Measurements from ENCODE around the gene MZT2B. TPM values are rescaled to one million over a fixed set of nuclear protein-coding genes. Genes with fewer than 3 reads are reported as not detected.
"Not testable (repeated sequence)": the region's sequence is repeated elsewhere in the genome, so short reads cannot be mapped to it uniquely, and the experiment has no call there.

Gene MZT2B
- total and polyA plus RNA-seq, 2 of the 8 experiments (the other 6 are each of a cell fraction or from before 2014, with no cell fraction given): 90.3 to 151 TPM

GRCh38 chr2:130220505-130220904 is 38.4 kb downstream of the MZT2B start:
- H4K5ac ChIP-seq (ENCODE audit: insufficient read length, low read depth, low read length); H2BK15ac ChIP-seq (ENCODE audit: low read length); H3K9me3 ChIP-seq (ENCODE audit: insufficient read depth in 2 of 2, low read depth in 1 of 2, low read length in 1 of 2); H3K56ac ChIP-seq (replicated peaks; ENCODE audit: insufficient read length, low read depth, low read length); H3K27ac ChIP-seq (ENCODE audit: low read depth, low read length); H3K9ac ChIP-seq (replicated peaks in 1 of 4; ENCODE audit: extremely low read depth in 1 of 4, low read depth in 3 of 4, low read length in 3 of 4); CTCF ChIA-PET (ENCODE audit: partially characterized antibody); H3K36me3 ChIP-seq (ENCODE audit: control insufficient read depth in 2 of 4, insufficient read depth in 4 of 4, low read length in 3 of 4); H3K27me3 ChIP-seq (replicated peaks in 1 of 4; ENCODE audit: control insufficient read depth in 3 of 4, extremely low read depth in 1 of 4, insufficient read depth in 3 of 4, low read length in 3 of 4); H3K4me3 ChIP-seq (ENCODE audit: extremely low read depth in 1 of 4, insufficient read depth in 2 of 4, low read depth in 3 of 4, low read length in 4 of 4); H3K4me2 ChIP-seq (ENCODE audit: insufficient read depth in 1 of 2, low read depth in 2 of 2, low read length in 2 of 2); DNase-seq (ENCODE audit: low read depth in 1 of 2, low spot score in 2 of 2); H3K79me1 ChIP-seq (ENCODE audit: low read depth, low read length); H3K79me2 ChIP-seq (ENCODE audit: control insufficient read depth in 1 of 2, insufficient read depth in 2 of 2, low read length in 2 of 2); FAIRE-seq; H4K8ac ChIP-seq (ENCODE audit: extremely low read depth, insufficient read depth, low read length); H2BK20ac ChIP-seq (ENCODE audit: low read length); H2AK5ac ChIP-seq (ENCODE audit: low read depth, low read length); H3K23me2 ChIP-seq (ENCODE audit: low read depth, low read length); H3K14ac ChIP-seq (ENCODE audit: insufficient read length); H2BK12ac ChIP-seq (ENCODE audit: low read depth, low read length); H2BK120ac ChIP-seq (replicated peaks; ENCODE audit: low read depth, low read length); H4K91ac ChIP-seq (replicated peaks; ENCODE audit: insufficient read length, low read length); H2BK5ac ChIP-seq (ENCODE audit: low read depth, low read length); H3K4ac ChIP-seq (replicated peaks; ENCODE audit: insufficient read length, low read depth, low read length); POLR2A ChIA-PET (ENCODE audit: partially characterized antibody); H4K20me1 ChIP-seq (replicated peaks in 1 of 2; ENCODE audit: control insufficient read depth in 1 of 2, insufficient read depth in 2 of 2, low read length in 2 of 2); H3K4me1 ChIP-seq (replicated peaks in 1 of 4; ENCODE audit: control insufficient read depth in 3 of 4, insufficient read depth in 4 of 4, low read length in 3 of 4); H2AFZ ChIP-seq (ENCODE audit: low read length); H3K23ac ChIP-seq (ENCODE audit: insufficient read length); H3K18ac ChIP-seq (ENCODE audit: extremely low read depth, low read length): not testable (repeated sequence)
- no CpG with 5 or more reads among the region's 1 CpG for WGBS, 2 experiments (ENCODE audit: extremely low coverage in 1 of 2, insufficient coverage in 1 of 2, insufficient read length in 1 of 2, insufficient replicate concordance in 2 of 2, low coverage in 1 of 2, low lambda C conversion rate in 2 of 2, missing lambda C conversion rate in 1 of 2)

GRCh38 chr2:130222523-130222922 is 40.5 kb downstream of the MZT2B start:
- H3K4me1 ChIP-seq (replicated peaks in 1 of 4; ENCODE audit: control insufficient read depth in 3 of 4, insufficient read depth in 4 of 4, low read length in 3 of 4); H4K5ac ChIP-seq (ENCODE audit: insufficient read length, low read depth, low read length); DNase-seq (ENCODE audit: low read depth in 1 of 2, low spot score in 2 of 2); H4K91ac ChIP-seq (replicated peaks; ENCODE audit: insufficient read length, low read length); CTCF ChIA-PET (ENCODE audit: partially characterized antibody); H3K4me3 ChIP-seq (ENCODE audit: extremely low read depth in 1 of 4, insufficient read depth in 2 of 4, low read depth in 3 of 4, low read length in 4 of 4); H2BK20ac ChIP-seq (ENCODE audit: low read length); H3K9ac ChIP-seq (replicated peaks in 1 of 4; ENCODE audit: extremely low read depth in 1 of 4, low read depth in 3 of 4, low read length in 3 of 4); H2BK120ac ChIP-seq (replicated peaks; ENCODE audit: low read depth, low read length); H2BK5ac ChIP-seq (ENCODE audit: low read depth, low read length); H3K9me3 ChIP-seq (ENCODE audit: insufficient read depth in 2 of 2, low read depth in 1 of 2, low read length in 1 of 2); H2AFZ ChIP-seq (ENCODE audit: low read length); H3K79me2 ChIP-seq (ENCODE audit: control insufficient read depth in 1 of 2, insufficient read depth in 2 of 2, low read length in 2 of 2); FAIRE-seq; H3K4me2 ChIP-seq (ENCODE audit: insufficient read depth in 1 of 2, low read depth in 2 of 2, low read length in 2 of 2); H3K14ac ChIP-seq (ENCODE audit: insufficient read length); H3K4ac ChIP-seq (replicated peaks; ENCODE audit: insufficient read length, low read depth, low read length); H3K23ac ChIP-seq (ENCODE audit: insufficient read length); H2BK15ac ChIP-seq (ENCODE audit: low read length); H4K20me1 ChIP-seq (replicated peaks in 1 of 2; ENCODE audit: control insufficient read depth in 1 of 2, insufficient read depth in 2 of 2, low read length in 2 of 2); H3K27me3 ChIP-seq (replicated peaks in 1 of 4; ENCODE audit: control insufficient read depth in 3 of 4, extremely low read depth in 1 of 4, insufficient read depth in 3 of 4, low read length in 3 of 4); H3K27ac ChIP-seq (ENCODE audit: low read depth, low read length); H3K56ac ChIP-seq (replicated peaks; ENCODE audit: insufficient read length, low read depth, low read length); H3K23me2 ChIP-seq (ENCODE audit: low read depth, low read length); H3K79me1 ChIP-seq (ENCODE audit: low read depth, low read length); H2BK12ac ChIP-seq (ENCODE audit: low read depth, low read length); H3K36me3 ChIP-seq (ENCODE audit: control insufficient read depth in 2 of 4, insufficient read depth in 4 of 4, low read length in 3 of 4); POLR2A ChIA-PET (ENCODE audit: partially characterized antibody); H2AK5ac ChIP-seq (ENCODE audit: low read depth, low read length); H3K18ac ChIP-seq (ENCODE audit: extremely low read depth, low read length); H4K8ac ChIP-seq (ENCODE audit: extremely low read depth, insufficient read depth, low read length): not testable (repeated sequence)
- WGBS, 2 experiments (ENCODE audit: extremely low coverage in 1 of 2, insufficient coverage in 1 of 2, insufficient read length in 1 of 2, insufficient replicate concordance in 2 of 2, low coverage in 1 of 2, low lambda C conversion rate in 2 of 2, missing lambda C conversion rate in 1 of 2): 88% methylated on average over 3 of the region's 4 CpGs; no CpG with 5 or more reads in 1 of the 2 experiments

Measured in H1 (cell line).